Measurements from ENCODE around the gene GAL3ST2.
"Not testable (repeated sequence)": the region's sequence is repeated elsewhere in the genome, so short reads cannot be mapped to it uniquely, and the experiment has no call there.

Gene GAL3ST2

DNA sequence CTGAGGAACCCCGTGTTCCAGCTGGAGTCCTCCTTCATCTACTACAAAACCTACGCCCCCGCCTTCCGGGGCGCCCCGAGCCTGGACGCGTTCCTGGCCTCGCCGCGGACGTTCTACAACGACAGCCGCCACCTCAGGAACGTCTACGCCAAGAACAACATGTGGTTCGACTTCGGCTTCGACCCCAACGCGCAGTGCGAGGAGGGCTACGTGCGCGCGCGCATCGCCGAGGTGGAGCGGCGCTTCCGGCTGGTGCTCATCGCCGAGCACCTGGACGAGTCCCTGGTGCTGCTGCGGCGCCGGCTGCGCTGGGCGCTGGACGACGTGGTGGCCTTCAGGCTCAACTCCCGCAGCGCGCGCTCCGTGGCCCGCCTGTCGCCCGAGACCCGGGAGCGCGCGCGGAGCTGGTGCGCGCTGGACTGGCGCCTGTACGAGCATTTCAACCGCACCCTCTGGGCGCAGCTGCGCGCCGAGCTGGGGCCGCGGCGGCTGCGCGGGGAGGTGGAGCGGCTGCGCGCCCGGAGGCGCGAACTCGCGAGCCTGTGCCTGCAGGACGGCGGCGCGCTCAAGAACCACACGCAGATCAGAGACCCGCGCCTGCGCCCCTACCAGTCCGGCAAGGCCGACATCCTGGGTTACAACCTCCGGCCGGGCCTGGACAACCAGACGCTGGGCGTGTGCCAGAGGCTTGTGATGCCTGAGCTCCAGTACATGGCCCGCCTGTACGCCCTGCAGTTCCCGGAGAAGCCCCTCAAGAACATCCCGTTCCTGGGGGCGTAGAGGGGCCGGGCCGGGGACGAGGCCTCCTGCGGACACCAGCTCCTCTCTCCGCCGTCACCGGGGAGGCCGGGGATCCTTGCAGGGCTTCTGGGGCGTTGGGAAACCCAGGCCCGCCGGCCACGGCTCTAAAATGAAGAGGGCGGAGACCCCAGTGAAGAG, 27.0 kb downstream of the GAL3ST2 start:
- WGBS, 2 experiments (ENCODE audit: insufficient coverage in 2 of 2): 12% methylated on average over 89 to 96 of the region's 109 CpGs
- Histone ChIP-seq H3K36me3 (ENCODE audit: control insufficient read depth, insufficient read depth, low read length) (no peaks in the 10 kb centered on the region), H3K4me3 (ENCODE audit: extremely low read depth, insufficient read depth, low read length, poor library complexity, severe bottlenecking) (peak overlapping the region; percentile 36), H3K9me3 (ENCODE audit: control insufficient read depth, low read length) (no peaks in the 10 kb centered on the region), H3K27ac (ENCODE audit: low read depth, low read length, severe bottlenecking) (no peak overlapping the region), H3K4me1 (ENCODE audit: control insufficient read depth, insufficient read depth, low read length, poor library complexity, severe bottlenecking) (peaks cover 8% of the 10 kb centered on the region)

DNA sequence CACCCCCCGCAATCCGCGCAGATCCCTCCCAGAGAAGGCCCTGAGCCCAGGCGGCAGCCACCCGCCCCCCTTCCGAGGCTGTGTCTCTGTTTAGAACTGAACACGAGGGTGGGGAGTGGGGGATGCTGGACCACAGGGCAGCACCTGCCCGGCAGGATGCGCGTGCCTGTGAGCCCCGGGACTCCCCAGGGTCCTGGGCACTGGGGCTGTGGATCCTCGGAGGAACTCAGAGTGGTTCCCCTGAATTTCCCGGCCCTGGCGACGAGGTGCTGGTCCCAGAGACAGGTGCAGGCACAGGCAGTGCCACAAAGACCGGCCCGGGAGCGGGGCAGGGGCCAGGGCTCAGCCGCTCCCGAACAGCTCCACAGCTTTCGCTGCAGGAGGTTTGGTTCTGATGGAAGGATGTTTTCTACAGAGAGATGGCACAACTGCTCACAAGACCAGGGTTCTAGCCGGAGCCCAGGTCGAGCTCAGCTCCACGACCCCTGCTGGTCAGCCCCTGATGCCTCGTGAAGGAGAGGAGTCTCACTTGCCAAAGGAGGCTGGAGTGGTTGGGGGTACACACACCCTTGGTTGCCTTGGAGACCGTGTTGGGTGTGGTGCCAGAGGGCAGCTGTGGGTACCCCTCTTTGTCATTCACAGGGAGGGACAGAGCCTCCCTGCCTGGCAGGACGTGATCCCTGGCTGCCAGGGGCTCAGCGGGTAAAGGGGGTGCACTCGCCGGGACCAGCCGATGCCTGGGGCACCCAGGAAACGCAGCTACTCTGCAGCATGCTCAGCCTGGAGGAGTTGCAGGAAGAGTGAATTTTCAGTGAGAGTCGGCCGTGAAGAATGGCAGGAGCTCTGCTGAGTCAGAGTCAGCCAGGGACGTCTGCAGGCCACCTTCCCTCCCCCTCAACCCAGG, 28.0 kb downstream of the GAL3ST2 start:
- Histone ChIP-seq H3K4me1 (ENCODE audit: control insufficient read depth, insufficient read depth, low read length, poor library complexity, severe bottlenecking) (peaks cover 8% of the 10 kb centered on the region), H3K4me3 (ENCODE audit: extremely low read depth, insufficient read depth, low read length, poor library complexity, severe bottlenecking) (peak overlapping the region; percentile 36), H3K27ac (ENCODE audit: low read depth, low read length, severe bottlenecking) (peak overlapping the region; percentile 47), H3K36me3 (ENCODE audit: control insufficient read depth, insufficient read depth, low read length) (no peaks in the 10 kb centered on the region), H3K9me3 (ENCODE audit: control insufficient read depth, low read length) (no peaks in the 10 kb centered on the region)
- 15 to 26% methylated on average over 25 to 26 of the region's 35 CpGs for WGBS, 2 experiments (ENCODE audit: insufficient coverage in 2 of 2)

DNA sequence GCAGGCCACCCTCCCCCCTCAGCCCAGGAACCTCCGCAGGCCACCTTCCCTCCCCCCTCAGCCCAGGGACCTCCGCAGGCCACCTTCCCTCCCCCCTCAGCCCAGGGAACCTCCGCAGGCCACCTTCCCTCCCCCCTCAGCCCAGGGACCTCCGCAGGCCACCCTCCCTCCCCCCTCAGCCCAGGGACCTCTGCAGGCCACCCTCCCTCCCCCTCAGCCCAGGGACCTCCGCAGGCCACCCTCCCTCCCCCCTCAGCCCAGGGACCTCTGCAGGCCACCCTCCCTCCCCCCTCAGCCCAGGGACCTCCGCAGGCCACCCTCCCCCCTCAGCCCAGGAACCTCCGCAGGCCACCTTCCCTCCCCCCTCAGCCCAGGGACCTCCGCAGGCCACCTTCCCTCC, 29.6 kb downstream of the GAL3ST2 start:
- not testable (repeated sequence) for H3K4me1 ChIP-seq (ENCODE audit: control insufficient read depth, insufficient read depth, low read length, poor library complexity, severe bottlenecking); H3K27ac ChIP-seq (ENCODE audit: low read depth, low read length, severe bottlenecking); H3K9me3 ChIP-seq (ENCODE audit: control insufficient read depth, low read length); H3K36me3 ChIP-seq (ENCODE audit: control insufficient read depth, insufficient read depth, low read length); H3K4me3 ChIP-seq (ENCODE audit: extremely low read depth, insufficient read depth, low read length, poor library complexity, severe bottlenecking)
- no CpG with 5 or more reads among the region's 8 CpGs for WGBS, 2 experiments (ENCODE audit: insufficient coverage in 2 of 2)

DNA sequence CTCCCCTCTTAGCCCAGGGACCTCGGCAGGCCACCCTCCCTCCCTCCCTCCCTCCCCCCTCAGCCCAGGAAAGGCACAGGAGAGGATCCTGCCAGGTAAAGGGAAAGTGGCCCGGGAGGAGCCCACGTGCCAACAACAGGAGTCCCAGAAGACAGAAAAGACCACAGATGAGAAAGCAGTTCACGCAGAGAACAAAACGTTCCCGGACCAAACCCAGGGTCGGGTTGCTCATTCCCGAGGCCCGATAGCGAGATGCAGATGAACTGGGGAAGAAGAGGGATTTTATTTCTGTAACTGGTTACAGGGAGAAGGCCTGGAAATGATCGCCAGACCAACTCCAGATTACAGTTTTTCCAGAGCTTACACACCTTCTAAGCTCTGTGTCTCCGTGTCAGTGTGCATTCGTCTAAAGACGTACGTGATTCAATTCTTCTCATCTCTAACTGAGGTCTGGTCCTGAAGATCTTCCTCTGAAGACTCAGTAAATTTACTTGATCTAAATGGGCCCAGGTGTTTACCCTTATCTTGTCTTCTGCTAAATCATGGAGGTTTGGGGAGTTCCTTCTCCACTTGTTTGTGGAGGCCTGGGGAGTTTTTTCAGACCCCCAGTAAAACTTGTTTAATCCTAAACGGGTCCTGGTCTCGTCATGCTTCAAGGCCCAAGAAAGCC, 31.6 kb downstream of the GAL3ST2 start:
- H3K4me1 ChIP-seq (ENCODE audit: control insufficient read depth, insufficient read depth, low read length, poor library complexity, severe bottlenecking): peaks cover 8% of the 10 kb centered on the region
- H3K4me3 ChIP-seq (ENCODE audit: extremely low read depth, insufficient read depth, low read length, poor library complexity, severe bottlenecking): no peak overlapping the region
- no peaks in the 10 kb centered on the region for H3K36me3 ChIP-seq (ENCODE audit: control insufficient read depth, insufficient read depth, low read length)
- 55 to 66% methylated on average over 11 to 16 of the region's 17 CpGs for WGBS, 2 experiments (ENCODE audit: insufficient coverage in 2 of 2)
- H3K27ac ChIP-seq (ENCODE audit: low read depth, low read length, severe bottlenecking): peak overlapping the region; percentile 65
- no peaks in the 10 kb centered on the region for H3K9me3 ChIP-seq (ENCODE audit: control insufficient read depth, low read length)

DNA sequence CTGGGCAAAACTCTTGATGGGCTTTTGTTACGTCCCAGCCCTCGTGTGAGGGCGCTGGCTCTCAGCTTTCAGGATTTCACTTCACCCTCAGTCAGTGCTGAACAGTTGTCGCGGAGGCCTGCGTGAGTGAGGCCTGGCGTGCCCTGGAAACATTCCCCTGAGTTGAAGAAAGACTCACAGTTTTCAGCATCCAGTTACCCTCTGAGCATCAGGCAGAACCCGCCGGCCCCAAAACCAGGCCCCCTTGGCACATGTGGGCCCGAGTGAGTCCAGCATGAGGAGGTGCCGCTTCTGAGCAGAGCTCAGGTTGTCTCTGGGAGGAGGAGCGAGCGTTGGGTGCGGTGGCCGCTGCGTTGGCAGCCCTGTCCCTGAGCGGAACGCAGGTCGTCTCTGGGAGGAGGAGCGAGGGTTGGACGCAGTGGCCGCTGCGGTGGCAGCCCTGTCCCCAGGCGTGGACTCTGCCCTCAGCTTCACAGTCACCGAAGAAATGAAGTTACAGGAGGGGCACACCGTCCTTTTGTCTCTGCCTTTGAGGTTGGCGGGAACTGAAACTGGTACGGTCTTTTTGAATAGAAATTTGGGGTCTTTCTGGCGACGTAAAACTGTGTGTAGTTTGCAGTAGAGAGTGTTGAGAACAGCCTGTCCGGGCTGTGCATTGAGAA, 32.2 kb downstream of the GAL3ST2 start, which contains the start of gene NEU4:
Gene NEU4 (plus strand): TSS at position 473 of the 662 bp plus-strand sequence. CDS start 5,292 bp downstream, outside the sequence.
- WGBS, 2 experiments (ENCODE audit: insufficient coverage in 2 of 2): 81 to 87% methylated on average over 24 to 31 of the region's 31 CpGs
- no peaks in the 10 kb centered on the region for H3K9me3 ChIP-seq (ENCODE audit: control insufficient read depth, low read length)
- no peak within 1 kb of the TSS for H3K4me3 ChIP-seq (ENCODE audit: extremely low read depth, insufficient read depth, low read length, poor library complexity, severe bottlenecking)
- no peaks in the 10 kb centered on the region for H3K36me3 ChIP-seq (ENCODE audit: control insufficient read depth, insufficient read depth, low read length)
- peaks cover 8% of the 10 kb centered on the region for H3K4me1 ChIP-seq (ENCODE audit: control insufficient read depth, insufficient read depth, low read length, poor library complexity, severe bottlenecking)
- H3K27ac ChIP-seq (ENCODE audit: low read depth, low read length, severe bottlenecking): peak within 1 kb of the TSS; percentile 65

DNA sequence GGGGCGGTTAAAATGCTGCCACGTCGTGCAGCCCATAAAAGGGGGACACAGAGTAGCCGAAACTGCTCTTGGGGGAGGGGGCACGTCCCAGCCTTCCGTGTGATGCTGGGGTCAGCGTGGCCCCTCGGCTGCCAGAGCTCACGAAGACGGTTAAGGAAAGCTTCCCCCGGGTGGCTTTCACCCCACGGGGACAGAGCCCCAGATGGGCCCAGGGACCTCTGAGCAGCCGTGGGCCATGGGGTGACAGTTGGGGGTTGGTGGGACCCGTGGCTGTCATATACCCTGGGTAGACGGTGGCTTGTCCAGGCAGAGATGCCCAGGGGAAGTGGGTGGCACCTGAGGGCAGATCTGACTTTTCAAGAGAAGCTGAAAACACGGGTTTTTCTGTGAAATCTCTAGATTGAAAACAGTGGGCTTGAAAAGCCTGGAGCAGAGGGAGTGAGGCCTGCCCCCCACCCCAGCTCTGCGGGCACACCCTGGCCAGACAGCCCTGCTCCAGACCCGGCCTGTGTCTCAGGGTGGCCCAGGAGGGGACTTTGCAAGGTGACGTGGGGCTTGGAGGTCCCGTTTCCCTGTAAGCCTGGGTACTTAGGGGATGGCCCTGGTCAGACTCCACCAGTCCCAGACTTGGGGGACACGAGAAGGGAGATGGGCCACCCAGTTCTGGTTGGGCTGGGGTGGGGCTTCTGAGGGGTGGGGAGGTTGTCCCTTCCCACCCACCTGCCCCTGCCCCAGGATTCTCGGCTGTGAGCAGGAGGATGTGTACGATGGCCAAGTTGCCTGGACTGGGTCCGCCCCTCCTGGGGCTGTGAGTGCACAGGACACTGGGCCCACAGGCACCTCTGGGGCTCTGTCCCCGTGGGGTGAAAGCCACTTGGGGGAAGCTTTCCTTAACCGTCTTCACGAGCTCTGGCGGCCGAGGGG, 33.0 kb downstream of the GAL3ST2 start:
- Histone ChIP-seq H3K4me1 (ENCODE audit: control insufficient read depth, insufficient read depth, low read length, poor library complexity, severe bottlenecking) (peaks cover 3% of the 10 kb centered on the region), H3K9me3 (ENCODE audit: control insufficient read depth, low read length) (no peaks in the 10 kb centered on the region), H3K27ac (ENCODE audit: low read depth, low read length, severe bottlenecking) (no peak overlapping the region), H3K4me3 (ENCODE audit: extremely low read depth, insufficient read depth, low read length, poor library complexity, severe bottlenecking) (no peak overlapping the region), H3K36me3 (ENCODE audit: control insufficient read depth, insufficient read depth, low read length) (no peaks in the 10 kb centered on the region)
- WGBS, 2 experiments (ENCODE audit: insufficient coverage in 2 of 2): 83 to 90% methylated on average over 27 to 28 of the region's 29 CpGs

DNA sequence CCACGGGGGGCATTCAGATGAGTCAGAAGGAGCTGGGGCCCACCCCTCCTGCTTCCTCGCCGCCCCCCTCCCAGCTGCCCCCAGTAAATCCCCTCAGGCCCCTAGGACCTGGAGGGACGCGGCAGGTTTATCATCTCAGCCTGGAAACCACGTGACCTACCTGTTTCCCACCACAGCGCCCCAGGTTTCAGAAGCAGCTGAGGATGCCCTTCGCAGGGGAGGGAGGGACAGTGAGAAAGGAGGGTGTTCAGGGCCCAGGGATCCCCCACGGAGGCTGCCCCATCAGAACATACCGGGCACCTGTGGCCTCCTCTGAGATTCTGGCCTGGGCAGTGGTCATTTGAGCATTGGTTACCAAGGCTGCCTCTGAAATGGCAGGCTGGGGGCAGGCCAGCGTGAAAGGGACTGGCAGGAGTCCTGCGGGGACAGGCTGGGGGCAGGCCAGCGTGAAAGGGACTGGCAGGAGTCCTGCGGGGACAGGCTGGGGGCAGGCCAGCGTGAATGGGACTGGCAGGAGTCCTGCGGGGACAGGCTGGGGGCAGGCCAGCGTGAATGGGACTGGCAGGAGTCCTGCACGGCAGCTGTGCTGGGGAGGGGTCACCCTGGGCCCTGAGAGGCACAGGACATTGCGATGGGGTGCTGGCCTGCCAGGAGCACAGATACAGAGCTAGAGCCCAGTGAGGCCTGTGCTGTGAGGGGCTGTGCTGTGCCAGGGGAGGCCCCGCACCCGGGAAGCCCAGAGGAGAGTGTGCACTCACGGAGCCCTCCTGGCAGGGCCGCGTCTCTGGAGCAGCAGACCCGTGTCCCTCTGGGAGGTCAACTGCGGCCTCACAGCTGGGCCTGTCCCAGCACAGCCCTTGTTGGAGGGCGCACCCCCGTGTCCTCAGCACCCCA, 33.9 kb downstream of the GAL3ST2 start:
- Histone ChIP-seq H3K4me3 (ENCODE audit: extremely low read depth, insufficient read depth, low read length, poor library complexity, severe bottlenecking) (no peak overlapping the region), H3K36me3 (ENCODE audit: control insufficient read depth, insufficient read depth, low read length) (no peaks in the 10 kb centered on the region), H3K27ac (ENCODE audit: low read depth, low read length, severe bottlenecking) (no peak overlapping the region), H3K9me3 (ENCODE audit: control insufficient read depth, low read length) (no peaks in the 10 kb centered on the region), H3K4me1 (ENCODE audit: control insufficient read depth, insufficient read depth, low read length, poor library complexity, severe bottlenecking) (no peaks in the 10 kb centered on the region)
- 74 to 86% methylated on average over 20 to 22 of the region's 28 CpGs for WGBS, 2 experiments (ENCODE audit: insufficient coverage in 2 of 2)

DNA sequence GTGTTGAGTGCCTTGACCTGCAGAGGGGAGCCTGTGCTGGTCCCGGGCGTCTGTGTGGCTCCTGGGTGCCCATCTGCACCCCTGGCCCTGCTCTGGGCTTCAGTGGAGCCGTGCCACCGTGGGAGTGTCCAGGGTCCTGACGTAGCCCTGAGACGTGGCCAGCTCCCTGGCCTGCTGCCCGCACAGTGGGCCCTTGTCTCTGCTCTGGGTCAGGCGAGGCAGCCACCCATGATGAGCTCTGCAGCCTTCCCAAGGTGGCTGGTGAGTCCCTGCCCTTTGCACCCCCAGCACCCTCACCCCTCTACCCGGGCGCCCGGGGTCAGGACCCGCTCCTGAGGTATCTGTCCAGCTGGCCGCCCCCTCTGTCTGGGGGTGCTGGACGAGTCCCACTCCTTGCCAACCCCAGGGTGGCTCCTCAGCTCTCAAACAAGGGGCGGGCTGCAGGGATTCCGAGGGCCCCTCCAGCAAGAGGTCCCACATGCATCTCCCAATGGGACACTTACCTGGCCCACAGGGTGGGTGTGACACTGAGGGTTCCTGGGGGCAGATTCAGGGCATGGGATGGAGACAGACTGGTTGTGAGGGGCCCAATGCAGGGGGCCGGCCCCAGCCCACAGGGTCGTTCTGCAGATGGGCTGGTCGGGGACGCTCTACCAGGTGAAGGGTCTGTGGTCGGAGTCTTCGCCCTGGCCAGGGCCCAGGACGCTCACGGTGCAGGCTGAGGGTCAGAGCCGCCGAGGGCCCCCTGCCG, 34.8 kb downstream of the GAL3ST2 start:
- H3K4me3 ChIP-seq (ENCODE audit: extremely low read depth, insufficient read depth, low read length, poor library complexity, severe bottlenecking): no peak overlapping the region
- no peaks in the 10 kb centered on the region for H3K9me3 ChIP-seq (ENCODE audit: control insufficient read depth, low read length)
- no peaks in the 10 kb centered on the region for H3K4me1 ChIP-seq (ENCODE audit: control insufficient read depth, insufficient read depth, low read length, poor library complexity, severe bottlenecking)
- no peak overlapping the region for H3K27ac ChIP-seq (ENCODE audit: low read depth, low read length, severe bottlenecking)
- H3K36me3 ChIP-seq (ENCODE audit: control insufficient read depth, insufficient read depth, low read length): no peaks in the 10 kb centered on the region
- WGBS, 2 experiments (ENCODE audit: insufficient coverage in 2 of 2): 92 to 95% methylated on average over 21 to 25 of the region's 27 CpGs
